ENCODE results near the gene CCDC142. TPM values are rescaled to one million over a fixed set of nuclear protein-coding genes. Genes with fewer than 3 reads are reported as not detected.

The CCDC142 gene
- total and polyA plus RNA-seq, 7 donors: 1.4 to 8.7 (median 3.3) TPM

DNA sequence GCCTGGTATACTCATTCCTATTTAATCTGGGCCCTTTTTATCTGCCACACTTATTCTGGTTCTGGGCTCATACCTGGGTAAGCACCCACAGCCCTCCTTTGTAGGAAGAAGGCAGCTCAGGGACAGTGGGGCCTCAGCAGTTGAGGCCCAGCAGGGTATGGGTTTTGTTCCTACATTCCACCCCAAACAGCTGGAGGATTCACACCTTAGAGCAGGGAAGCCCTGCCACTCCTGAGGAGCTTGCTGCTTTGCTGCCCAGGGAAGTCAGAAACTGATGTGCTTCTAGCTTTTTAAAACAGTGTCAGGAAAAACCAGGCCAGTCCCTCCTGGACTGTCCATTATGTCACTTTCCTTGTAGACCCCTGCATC, 17.8 kb upstream of the CCDC142 start:
- peaks cover 0 to 11% of the 10 kb centered on the region in 2 donors for H3K36me3 ChIP-seq (ENCODE audit: insufficient read depth in 1 of 2, low read depth in 1 of 2)
- no peak overlapping the region for H3K27ac ChIP-seq
- DNase-seq (no peak), ATAC-seq (no peak)
- no peak overlapping the region for H3K4me3 ChIP-seq
- intact Hi-C loops (cut with DNase I): no loop called here
- peaks cover 23% of the 10 kb centered on the region for H3K4me1 ChIP-seq
- H3K27me3 ChIP-seq (ENCODE audit: insufficient read depth in 3 of 3, low read length in 2 of 3): peaks cover 0 to 81% (median 32%) of the 10 kb centered on the region in 3 donors
- TF ChIP-seq, protein P1, sequence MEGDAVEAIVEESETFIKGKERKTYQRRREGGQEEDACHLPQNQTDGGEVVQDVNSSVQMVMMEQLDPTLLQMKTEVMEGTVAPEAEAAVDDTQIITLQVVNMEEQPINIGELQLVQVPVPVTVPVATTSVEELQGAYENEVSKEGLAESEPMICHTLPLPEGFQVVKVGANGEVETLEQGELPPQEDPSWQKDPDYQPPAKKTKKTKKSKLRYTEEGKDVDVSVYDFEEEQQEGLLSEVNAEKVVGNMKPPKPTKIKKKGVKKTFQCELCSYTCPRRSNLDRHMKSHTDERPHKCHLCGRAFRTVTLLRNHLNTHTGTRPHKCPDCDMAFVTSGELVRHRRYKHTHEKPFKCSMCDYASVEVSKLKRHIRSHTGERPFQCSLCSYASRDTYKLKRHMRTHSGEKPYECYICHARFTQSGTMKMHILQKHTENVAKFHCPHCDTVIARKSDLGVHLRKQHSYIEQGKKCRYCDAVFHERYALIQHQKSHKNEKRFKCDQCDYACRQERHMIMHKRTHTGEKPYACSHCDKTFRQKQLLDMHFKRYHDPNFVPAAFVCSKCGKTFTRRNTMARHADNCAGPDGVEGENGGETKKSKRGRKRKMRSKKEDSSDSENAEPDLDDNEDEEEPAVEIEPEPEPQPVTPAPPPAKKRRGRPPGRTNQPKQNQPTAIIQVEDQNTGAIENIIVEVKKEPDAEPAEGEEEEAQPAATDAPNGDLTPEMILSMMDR (IDR thresholded peaks at IDR 0.05): no peak
- H3K9me3 ChIP-seq: no peaks in the 10 kb centered on the region

GRCh38 chr2:74499940-74500577, 17.3 kb upstream of the CCDC142 start:
- H3K9me3 ChIP-seq: no peaks in the 10 kb centered on the region
- peak overlapping the region; percentile 59 for H3K4me3 ChIP-seq
- intact Hi-C loops (cut with DNase I): no loop called here
- TF ChIP-seq, protein P1 (IDR thresholded peaks at IDR 0.05): no peak
- peaks cover 23% of the 10 kb centered on the region for H3K4me1 ChIP-seq
- H3K27me3 ChIP-seq (ENCODE audit: insufficient read depth in 3 of 3, low read length in 2 of 3): peaks cover 0 to 78% (median 32%) of the 10 kb centered on the region in 3 donors
- H3K36me3 ChIP-seq (ENCODE audit: insufficient read depth in 1 of 2, low read depth in 1 of 2): peaks cover 0 to 6% of the 10 kb centered on the region in 2 donors
- ATAC-seq: no peak
- DNase-seq: no peak
- no peak overlapping the region for H3K27ac ChIP-seq
- 58 to 59% (median 59%) methylated on average over 14 to 15 of the region's 15 CpGs for WGBS, 3 donors

DNA sequence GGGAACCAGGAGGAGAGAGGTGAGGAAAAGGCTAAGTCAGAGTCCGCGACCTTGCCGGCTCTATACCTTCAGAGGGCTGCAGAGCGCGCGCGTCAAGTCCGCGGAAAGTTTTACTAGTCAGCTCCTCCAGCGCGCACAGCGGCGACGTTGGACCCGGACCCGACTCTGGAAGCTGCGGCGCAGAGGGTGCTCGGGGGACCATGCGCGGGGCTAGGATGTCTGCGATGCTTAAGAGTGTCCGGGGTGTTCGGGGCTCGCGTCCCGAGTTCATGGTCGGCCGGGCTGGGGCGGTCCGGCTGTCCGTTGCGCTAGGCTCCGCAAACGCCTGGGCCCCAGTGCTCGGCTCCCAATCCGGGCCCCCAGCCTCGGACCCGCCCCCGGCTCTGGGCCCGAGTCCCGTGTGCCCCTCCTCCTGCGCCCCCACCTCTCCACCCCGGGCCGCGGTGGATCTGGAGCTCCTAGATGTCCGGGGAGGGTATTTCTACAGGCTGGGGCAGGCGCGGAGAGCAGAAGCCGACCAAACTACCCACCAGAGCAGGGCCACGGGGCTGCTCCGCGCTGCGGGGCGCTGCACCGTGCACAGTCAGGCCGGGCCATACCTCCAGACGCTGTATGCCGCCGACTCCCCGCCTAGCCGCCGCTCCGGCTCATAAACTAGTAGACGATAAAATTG, 16.6 kb upstream of the CCDC142 start, which contains the start of gene LBX2:
TSS of gene LBX2 (minus strand) at position 337 of the 673 bp plus-strand sequence. CDS start at position 271, 66 bp downstream.
- Histone ChIP-seq H3K9me3 (no peaks in the 10 kb centered on the region), H3K4me3 (peak within 1 kb of the TSS; percentile 59), H3K27me3 (ENCODE audit: insufficient read depth in 3 of 3, low read length in 2 of 3) (peaks cover 0 to 72% (median 32%) of the 10 kb centered on the region in 3 donors), H3K27ac (no peak within 1 kb of the TSS), H3K4me1 (peaks cover 23% of the 10 kb centered on the region), H3K36me3 (ENCODE audit: insufficient read depth in 1 of 2, low read depth in 1 of 2) (peaks cover 0 to 2% of the 10 kb centered on the region in 2 donors)
- TF ChIP-seq, protein P1 (IDR thresholded peaks at IDR 0.05): no peak
- ATAC-seq (peak in 1 of 4 donors; percentile 14), DNase-seq (no peak)
- WGBS, 3 donors: 3 to 5% (median 4%) methylated on average over 49 to 65 of the region's 65 CpGs
- intact Hi-C loops (cut with DNase I): no loop called here

GRCh38 chr2:74498500-74499266, 15.9 kb upstream of the CCDC142 start:
- intact Hi-C loops (cut with DNase I): no loop called here
- ATAC-seq: peak in 3 of 4 donors; percentile 26 to 35 (median 28)

More at GRCh38 chr2:74498500-74499266, 15.9 kb upstream of the CCDC142 start:
- 1 to 3% (median 2%) methylated on average over 41 of the region's 41 CpGs for WGBS, 3 donors
- H3K4me1 ChIP-seq: peaks cover 23% of the 10 kb centered on the region
- peak overlapping the region; percentile 59 for H3K4me3 ChIP-seq
- no peak for DNase-seq
- peaks cover 0 to 66% (median 32%) of the 10 kb centered on the region in 3 donors for H3K27me3 ChIP-seq (ENCODE audit: insufficient read depth in 3 of 3, low read length in 2 of 3)
- TF ChIP-seq, protein P1 (IDR thresholded peaks at IDR 0.05): no peak
- H3K27ac ChIP-seq: no peak overlapping the region
- no peaks in the 10 kb centered on the region for H3K9me3 ChIP-seq
- H3K36me3 ChIP-seq (ENCODE audit: insufficient read depth in 1 of 2, low read depth in 1 of 2): peaks cover 3 to 9% of the 10 kb centered on the region in 2 donors

Measured in psoas muscle (tissue), 8 donors.